ENCODE results near the gene DMBX1.

DNA sequence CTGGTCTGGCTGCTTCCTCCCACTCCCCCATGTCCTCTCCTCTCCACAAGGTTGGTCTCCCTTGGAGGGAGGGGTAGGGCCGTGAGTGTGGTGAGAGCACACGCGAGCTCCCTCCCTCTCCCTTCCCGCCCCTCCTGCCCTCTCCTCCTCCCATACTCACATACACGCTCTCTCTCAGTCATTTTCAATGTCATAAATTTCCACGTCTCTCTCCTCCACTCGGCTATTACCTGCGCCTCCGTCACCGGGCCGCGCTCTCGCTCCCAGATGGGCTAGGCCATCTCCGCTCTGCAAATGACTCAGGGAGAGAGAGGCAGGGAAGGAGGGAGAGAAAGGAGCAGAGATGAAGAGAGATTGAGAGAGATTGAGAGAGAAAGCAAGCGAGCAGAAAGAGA lies 36.7 kb upstream of the DMBX1 start:
- TF ChIP-seq, protein P1, sequence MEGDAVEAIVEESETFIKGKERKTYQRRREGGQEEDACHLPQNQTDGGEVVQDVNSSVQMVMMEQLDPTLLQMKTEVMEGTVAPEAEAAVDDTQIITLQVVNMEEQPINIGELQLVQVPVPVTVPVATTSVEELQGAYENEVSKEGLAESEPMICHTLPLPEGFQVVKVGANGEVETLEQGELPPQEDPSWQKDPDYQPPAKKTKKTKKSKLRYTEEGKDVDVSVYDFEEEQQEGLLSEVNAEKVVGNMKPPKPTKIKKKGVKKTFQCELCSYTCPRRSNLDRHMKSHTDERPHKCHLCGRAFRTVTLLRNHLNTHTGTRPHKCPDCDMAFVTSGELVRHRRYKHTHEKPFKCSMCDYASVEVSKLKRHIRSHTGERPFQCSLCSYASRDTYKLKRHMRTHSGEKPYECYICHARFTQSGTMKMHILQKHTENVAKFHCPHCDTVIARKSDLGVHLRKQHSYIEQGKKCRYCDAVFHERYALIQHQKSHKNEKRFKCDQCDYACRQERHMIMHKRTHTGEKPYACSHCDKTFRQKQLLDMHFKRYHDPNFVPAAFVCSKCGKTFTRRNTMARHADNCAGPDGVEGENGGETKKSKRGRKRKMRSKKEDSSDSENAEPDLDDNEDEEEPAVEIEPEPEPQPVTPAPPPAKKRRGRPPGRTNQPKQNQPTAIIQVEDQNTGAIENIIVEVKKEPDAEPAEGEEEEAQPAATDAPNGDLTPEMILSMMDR (IDR thresholded peaks at IDR 0.05) = no peak
- TF ChIP-seq, protein P2, sequence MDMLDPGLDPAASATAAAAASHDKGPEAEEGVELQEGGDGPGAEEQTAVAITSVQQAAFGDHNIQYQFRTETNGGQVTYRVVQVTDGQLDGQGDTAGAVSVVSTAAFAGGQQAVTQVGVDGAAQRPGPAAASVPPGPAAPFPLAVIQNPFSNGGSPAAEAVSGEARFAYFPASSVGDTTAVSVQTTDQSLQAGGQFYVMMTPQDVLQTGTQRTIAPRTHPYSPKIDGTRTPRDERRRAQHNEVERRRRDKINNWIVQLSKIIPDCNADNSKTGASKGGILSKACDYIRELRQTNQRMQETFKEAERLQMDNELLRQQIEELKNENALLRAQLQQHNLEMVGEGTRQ (IDR thresholded peaks at IDR 0.05; ENCODE audit: borderline replicate concordance, low read depth, low read length) = no peak
- TF ChIP-seq FOXJ3 (CRISPR knock-in tag; IDR thresholded peaks at IDR 0.05) (no peak), MAX (IDR thresholded peaks at IDR 0.05; ENCODE audit: low read depth) (no peak), GATA2 (CRISPR knock-in tag; IDR thresholded peaks at IDR 0.05) (no peak), SMC3 (IDR thresholded peaks at IDR 0.05; ENCODE audit: low read depth, low read length) (no peak), TEAD4 (IDR thresholded peaks at IDR 0.05; ENCODE audit: borderline replicate concordance, insufficient read depth) (no peak), ELF1 (IDR thresholded peaks at IDR 0.05) (no peak)
- TF ChIP-seq, protein P3, sequence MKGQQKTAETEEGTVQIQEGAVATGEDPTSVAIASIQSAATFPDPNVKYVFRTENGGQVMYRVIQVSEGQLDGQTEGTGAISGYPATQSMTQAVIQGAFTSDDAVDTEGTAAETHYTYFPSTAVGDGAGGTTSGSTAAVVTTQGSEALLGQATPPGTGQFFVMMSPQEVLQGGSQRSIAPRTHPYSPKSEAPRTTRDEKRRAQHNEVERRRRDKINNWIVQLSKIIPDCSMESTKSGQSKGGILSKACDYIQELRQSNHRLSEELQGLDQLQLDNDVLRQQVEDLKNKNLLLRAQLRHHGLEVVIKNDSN (IDR thresholded peaks at IDR 0.05; ENCODE audit: borderline replicate concordance, low read depth) = no peak
